ENCODE measurements around the gene RPL29. TPM values are rescaled to one million over a fixed set of nuclear protein-coding genes. Genes with fewer than 3 reads are reported as not detected.

The RPL29 gene
- total and polyA plus RNA-seq, 5 donors from 2014 or later: 1,128 to 1,661 (median 1,243) TPM

DNA sequence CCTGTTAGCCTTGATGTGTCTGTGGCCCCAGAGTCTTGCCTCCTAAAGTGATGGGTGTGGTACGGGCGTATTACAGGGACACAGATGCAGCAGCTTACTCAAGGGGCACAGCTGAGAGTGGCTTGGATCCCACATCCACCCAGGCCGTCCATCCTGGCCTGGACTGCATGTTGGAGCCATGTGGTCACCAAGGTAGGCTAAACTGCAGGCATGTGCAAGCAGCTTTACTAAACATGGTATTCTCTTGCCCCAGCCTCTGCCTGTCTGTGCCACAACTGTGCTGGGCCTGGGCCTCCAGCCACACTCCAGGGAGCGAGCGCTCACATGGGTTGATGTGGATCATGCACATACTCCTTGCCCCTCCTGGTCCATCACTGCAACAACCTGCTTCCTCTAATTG, 46.6 kb downstream of the RPL29 start:
- DNase-seq (no peak), ATAC-seq (ENCODE audit: low read depth in 2 of 2) (no peak)
- no peak overlapping the region for H3K4me3 Mint-ChIP-seq
- Histone ChIP-seq H3K27ac (ENCODE audit: insufficient read depth, low read length, poor library complexity, severe bottlenecking) (no peak overlapping the region), H3K4me1 (ENCODE audit: control insufficient read depth, insufficient read depth, low read length, poor library complexity, severe bottlenecking) (no peaks in the 10 kb centered on the region), H3K36me3 (ENCODE audit: control insufficient read depth, insufficient read depth, low read length) (no peaks in the 10 kb centered on the region), H3K4me3 (ENCODE audit: low read depth, low read length) (no peak overlapping the region), H3K9me3 (ENCODE audit: control insufficient read depth in 2 of 2, low read length in 2 of 2) (no peaks in the 10 kb centered on the region), H3K27me3 (ENCODE audit: control insufficient read depth, insufficient read depth, low read length) (peaks cover 6% of the 10 kb centered on the region)
- peaks cover 0 to 2% (median 0%) of the 10 kb centered on the region in 7 donors for H3K9me3 Mint-ChIP-seq
- H3K27me3 Mint-ChIP-seq: peaks cover 17% of the 10 kb centered on the region
- H3K4me1 Mint-ChIP-seq: peaks cover 0 to 4% (median 2%) of the 10 kb centered on the region in 4 donors
- H3K27ac Mint-ChIP-seq: no peak overlapping the region
- H3K36me3 Mint-ChIP-seq: peaks cover 7% of the 10 kb centered on the region

DNA sequence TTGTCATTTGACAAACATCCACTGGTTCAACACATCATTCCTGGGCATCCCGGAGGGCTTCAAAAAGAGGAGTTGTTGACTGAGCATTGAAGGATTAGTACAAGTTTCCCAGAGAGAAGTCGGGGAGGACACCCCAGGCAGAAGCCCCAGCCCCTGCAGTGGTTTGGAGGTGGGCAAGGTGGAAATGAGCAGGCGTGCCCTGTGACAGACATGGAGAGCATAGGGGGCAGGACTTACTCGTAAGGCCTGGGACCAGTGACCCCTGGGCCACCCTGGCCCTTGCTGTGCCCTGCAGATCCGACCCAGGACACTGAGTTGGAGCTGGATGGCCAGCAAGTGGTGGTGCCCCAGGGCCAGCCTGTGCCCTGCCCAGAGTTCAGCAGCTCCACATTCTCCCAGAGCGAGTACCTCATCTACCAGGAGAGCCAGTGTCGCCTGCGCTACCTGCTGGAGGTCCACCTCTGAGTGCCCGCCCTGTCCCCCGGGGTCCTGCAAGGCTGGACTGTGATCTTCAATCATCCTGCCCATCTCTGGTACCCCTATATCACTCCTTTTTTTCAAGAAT, 47.6 kb downstream of the RPL29 start:
- ATAC-seq (ENCODE audit: low read depth in 2 of 2) (no peak), DNase-seq (no peak)
- Histone ChIP-seq H3K4me1 (ENCODE audit: control insufficient read depth, insufficient read depth, low read length, poor library complexity, severe bottlenecking) (peaks cover 3% of the 10 kb centered on the region), H3K27me3 (ENCODE audit: control insufficient read depth, insufficient read depth, low read length) (no peaks in the 10 kb centered on the region), H3K36me3 (ENCODE audit: control insufficient read depth, insufficient read depth, low read length) (no peaks in the 10 kb centered on the region), H3K4me3 (ENCODE audit: low read depth, low read length) (no peak overlapping the region), H3K27ac (ENCODE audit: insufficient read depth, low read length, poor library complexity, severe bottlenecking) (no peak overlapping the region), H3K9me3 (ENCODE audit: control insufficient read depth in 2 of 2, low read length in 2 of 2) (no peaks in the 10 kb centered on the region)
- Mint-ChIP-seq H3K9me3 (no peaks in the 10 kb centered on the region), H3K36me3 (peaks cover 7% of the 10 kb centered on the region), H3K27ac (no peak overlapping the region), H3K4me3 (no peak overlapping the region), H3K27me3 (peaks cover 7% of the 10 kb centered on the region), H3K4me1 (peaks cover 0 to 4% (median 2%) of the 10 kb centered on the region in 4 donors)

DNA sequence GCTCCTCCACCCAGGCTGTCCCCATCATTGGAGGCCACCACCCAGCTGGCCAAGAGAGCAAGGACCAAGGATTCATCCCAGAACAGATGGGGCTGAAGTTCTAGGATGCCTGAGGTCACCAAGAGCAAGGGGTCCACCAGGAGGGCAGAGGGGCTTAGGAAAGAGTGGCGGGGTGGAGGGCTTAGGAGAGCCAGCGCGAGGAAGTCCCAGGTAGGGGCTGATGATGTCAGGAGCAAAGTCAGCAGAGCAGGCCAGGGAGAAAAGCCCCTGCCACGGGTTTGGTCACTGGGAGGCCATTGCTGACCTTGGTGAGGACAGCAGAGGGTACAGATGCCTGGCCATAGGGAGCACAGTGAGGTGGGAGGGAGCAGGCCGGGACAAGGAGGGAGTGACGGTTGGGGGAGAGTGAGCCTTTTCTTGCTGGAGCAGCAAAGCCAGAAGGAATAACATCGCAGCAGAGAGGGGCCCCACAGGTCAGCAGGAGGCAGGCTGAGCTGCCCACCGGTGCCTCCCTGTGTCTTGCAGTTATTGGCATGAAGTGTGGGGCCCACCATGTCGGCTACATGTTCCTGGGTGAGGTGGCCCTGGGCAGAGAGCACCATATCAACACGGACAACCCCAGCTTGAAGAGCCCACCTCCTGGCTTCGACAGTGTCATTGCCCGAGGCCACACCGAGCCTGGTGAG, 48.3 kb downstream of the RPL29 start:
- no peak for ATAC-seq (ENCODE audit: low read depth in 2 of 2)
- DNase-seq: no peak
- H3K27me3 ChIP-seq (ENCODE audit: control insufficient read depth, insufficient read depth, low read length): no peaks in the 10 kb centered on the region

DNA sequence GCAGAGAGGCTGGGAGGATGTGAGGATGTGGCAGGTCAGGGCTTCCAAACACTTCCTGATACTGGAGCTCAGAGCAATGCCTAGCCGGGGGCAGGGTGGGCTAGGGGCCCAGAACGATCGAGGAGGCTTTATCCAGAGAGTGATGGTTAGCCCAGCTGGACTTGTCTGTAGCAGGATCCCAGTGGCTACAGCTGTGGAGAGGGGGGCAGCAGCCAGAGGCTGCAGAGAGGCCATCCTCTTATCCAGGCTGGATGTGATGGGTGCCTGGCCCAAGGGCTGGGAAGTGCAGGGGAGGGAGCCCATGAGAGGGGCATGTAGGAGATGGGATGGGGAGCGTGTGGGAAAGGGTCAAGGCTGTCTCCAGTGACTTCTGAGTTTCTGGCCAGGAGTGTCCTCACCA, 48.9 kb downstream of the RPL29 start:
- H3K4me3 Mint-ChIP-seq: no peak overlapping the region
- H3K27ac ChIP-seq (ENCODE audit: insufficient read depth, low read length, poor library complexity, severe bottlenecking): no peak overlapping the region
- peaks cover 0 to 16% (median 8%) of the 10 kb centered on the region in 4 donors for H3K4me1 Mint-ChIP-seq
- no peak overlapping the region for H3K4me3 ChIP-seq (ENCODE audit: low read depth, low read length)
- no peaks in the 10 kb centered on the region for H3K27me3 ChIP-seq (ENCODE audit: control insufficient read depth, insufficient read depth, low read length)
- ATAC-seq (ENCODE audit: low read depth in 2 of 2): no peak
- H3K36me3 ChIP-seq (ENCODE audit: control insufficient read depth, insufficient read depth, low read length): no peaks in the 10 kb centered on the region
- H3K9me3 ChIP-seq (ENCODE audit: control insufficient read depth in 2 of 2, low read length in 2 of 2): no peaks in the 10 kb centered on the region
- no peaks in the 10 kb centered on the region for H3K9me3 Mint-ChIP-seq
- H3K27me3 Mint-ChIP-seq: peaks cover 4% of the 10 kb centered on the region
- H3K36me3 Mint-ChIP-seq: peaks cover 7% of the 10 kb centered on the region
- no peak for DNase-seq
- H3K27ac Mint-ChIP-seq: peak overlapping the region in 1 of 3 donors; percentile 75
- H3K4me1 ChIP-seq (ENCODE audit: control insufficient read depth, insufficient read depth, low read length, poor library complexity, severe bottlenecking): peaks cover 13% of the 10 kb centered on the region

More for the DNA sequence above, 48.3 kb downstream of the RPL29 start:
- H3K36me3 ChIP-seq (ENCODE audit: control insufficient read depth, insufficient read depth, low read length): no peaks in the 10 kb centered on the region
- H3K4me1 ChIP-seq (ENCODE audit: control insufficient read depth, insufficient read depth, low read length, poor library complexity, severe bottlenecking): peaks cover 11% of the 10 kb centered on the region
- Mint-ChIP-seq H3K4me1 (peaks cover 0 to 11% (median 5%) of the 10 kb centered on the region in 4 donors), H3K4me3 (no peak overlapping the region), H3K36me3 (peaks cover 7% of the 10 kb centered on the region), H3K27me3 (peaks cover 4% of the 10 kb centered on the region), H3K9me3 (no peaks in the 10 kb centered on the region), H3K27ac (no peak overlapping the region)
- no peaks in the 10 kb centered on the region for H3K9me3 ChIP-seq (ENCODE audit: control insufficient read depth in 2 of 2, low read length in 2 of 2)
- H3K27ac ChIP-seq (ENCODE audit: insufficient read depth, low read length, poor library complexity, severe bottlenecking): no peak overlapping the region
- H3K4me3 ChIP-seq (ENCODE audit: low read depth, low read length): no peak overlapping the region

DNA sequence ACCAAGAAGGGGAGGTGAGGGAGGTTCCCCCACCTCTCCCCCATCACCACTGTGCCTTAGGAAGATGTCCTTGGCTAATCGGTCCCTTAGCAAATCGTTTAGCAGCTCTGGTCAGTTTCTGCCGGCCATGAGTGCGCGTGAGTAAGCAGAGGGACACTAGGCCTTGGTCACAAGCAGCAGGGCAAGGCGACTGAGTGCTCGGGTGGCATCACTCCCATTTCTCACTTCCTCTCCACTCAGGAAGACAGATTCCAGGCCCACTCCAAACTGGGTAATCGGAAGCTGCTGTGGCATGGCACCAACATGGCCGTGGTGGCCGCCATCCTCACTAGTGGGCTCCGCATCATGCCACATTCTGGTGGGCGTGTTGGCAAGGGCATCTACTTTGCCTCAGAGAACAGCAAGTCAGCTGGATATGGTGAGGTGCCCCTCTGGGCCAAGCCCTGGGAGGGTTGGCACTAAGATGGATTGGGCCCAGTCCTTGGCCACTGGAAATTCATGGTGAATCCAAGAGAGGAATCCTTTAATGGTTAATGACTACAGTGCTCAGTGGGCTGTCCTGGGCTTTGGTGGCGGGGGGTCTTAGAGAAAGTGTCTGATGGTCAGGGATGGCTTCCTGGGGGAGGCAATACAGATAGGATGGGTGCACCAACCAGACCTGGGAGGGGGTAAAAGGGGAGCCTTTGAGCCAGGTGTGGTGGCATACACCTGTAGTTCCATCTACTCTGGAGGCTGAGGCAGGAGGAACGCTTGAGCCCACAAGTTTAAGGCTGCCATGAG, 49.6 kb downstream of the RPL29 start:
- Mint-ChIP-seq H3K4me1 (peaks cover 0 to 23% (median 10%) of the 10 kb centered on the region in 4 donors), H3K9me3 (no peaks in the 10 kb centered on the region), H3K27ac (peak overlapping the region in 1 of 3 donors; percentile 75), H3K36me3 (peaks cover 7% of the 10 kb centered on the region), H3K4me3 (peak overlapping the region in 1 of 4 donors; percentile 66), H3K27me3 (peaks cover 4% of the 10 kb centered on the region)
- Histone ChIP-seq H3K4me1 (ENCODE audit: control insufficient read depth, insufficient read depth, low read length, poor library complexity, severe bottlenecking) (peaks cover 18% of the 10 kb centered on the region), H3K27ac (ENCODE audit: insufficient read depth, low read length, poor library complexity, severe bottlenecking) (no peak overlapping the region), H3K27me3 (ENCODE audit: control insufficient read depth, insufficient read depth, low read length) (no peaks in the 10 kb centered on the region), H3K9me3 (ENCODE audit: control insufficient read depth in 2 of 2, low read length in 2 of 2) (no peaks in the 10 kb centered on the region), H3K36me3 (ENCODE audit: control insufficient read depth, insufficient read depth, low read length) (no peaks in the 10 kb centered on the region), H3K4me3 (ENCODE audit: low read depth, low read length) (no peak overlapping the region)
- DNase-seq (no peak), ATAC-seq (ENCODE audit: low read depth in 2 of 2) (no peak)

DNA sequence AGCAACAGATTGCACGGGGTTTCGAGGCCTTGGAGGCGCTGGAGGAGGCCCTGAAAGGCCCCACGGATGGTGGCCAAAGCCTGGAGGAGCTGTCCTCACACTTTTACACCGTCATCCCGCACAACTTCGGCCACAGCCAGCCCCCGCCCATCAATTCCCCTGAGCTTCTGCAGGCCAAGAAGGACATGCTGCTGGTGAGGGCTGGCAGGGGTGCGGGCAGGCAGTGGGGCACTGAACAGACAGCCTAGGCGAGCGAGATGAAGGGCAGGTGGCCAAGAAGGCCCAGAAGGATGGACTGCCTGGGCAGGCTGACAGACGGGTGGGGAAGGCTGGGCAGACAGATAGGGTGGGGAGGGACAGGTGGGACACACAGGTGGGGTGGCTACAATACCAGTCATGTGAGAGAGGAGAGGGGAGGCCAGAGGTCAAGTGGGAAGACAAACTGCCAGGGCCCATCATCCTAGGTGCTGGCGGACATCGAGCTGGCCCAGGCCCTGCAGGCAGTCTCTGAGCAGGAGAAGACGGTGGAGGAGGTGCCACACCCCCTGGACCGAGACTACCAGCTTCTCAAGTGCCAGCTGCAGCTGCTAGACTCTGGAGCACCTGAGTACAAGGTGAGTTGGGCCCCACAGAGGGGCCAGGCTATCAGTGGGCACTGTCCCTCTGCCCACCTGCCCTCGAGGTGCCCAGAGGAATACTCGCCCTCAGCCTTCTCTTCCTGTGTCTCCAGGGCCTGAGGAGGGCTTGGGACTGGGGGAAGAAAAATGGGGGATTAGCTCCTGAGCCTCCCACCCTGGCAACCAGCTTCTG, 50.5 kb downstream of the RPL29 start:
- H3K27ac Mint-ChIP-seq: no peak overlapping the region
- peak overlapping the region in 1 of 4 donors; percentile 66 for H3K4me3 Mint-ChIP-seq
- peaks cover 27% of the 10 kb centered on the region for H3K4me1 ChIP-seq (ENCODE audit: control insufficient read depth, insufficient read depth, low read length, poor library complexity, severe bottlenecking)
- H3K36me3 Mint-ChIP-seq: peaks cover 7% of the 10 kb centered on the region
- no peak overlapping the region for H3K4me3 ChIP-seq (ENCODE audit: low read depth, low read length)
- no peak for ATAC-seq (ENCODE audit: low read depth in 2 of 2)
- H3K27ac ChIP-seq (ENCODE audit: insufficient read depth, low read length, poor library complexity, severe bottlenecking): no peak overlapping the region
- peaks cover 4% of the 10 kb centered on the region for H3K27me3 Mint-ChIP-seq
- H3K36me3 ChIP-seq (ENCODE audit: control insufficient read depth, insufficient read depth, low read length): no peaks in the 10 kb centered on the region
- DNase-seq: no peak
- no peaks in the 10 kb centered on the region for H3K9me3 ChIP-seq (ENCODE audit: control insufficient read depth in 2 of 2, low read length in 2 of 2)
- H3K9me3 Mint-ChIP-seq: no peaks in the 10 kb centered on the region
- H3K27me3 ChIP-seq (ENCODE audit: control insufficient read depth, insufficient read depth, low read length): no peaks in the 10 kb centered on the region
- H3K4me1 Mint-ChIP-seq: peaks cover 0 to 30% (median 18%) of the 10 kb centered on the region in 4 donors

DNA sequence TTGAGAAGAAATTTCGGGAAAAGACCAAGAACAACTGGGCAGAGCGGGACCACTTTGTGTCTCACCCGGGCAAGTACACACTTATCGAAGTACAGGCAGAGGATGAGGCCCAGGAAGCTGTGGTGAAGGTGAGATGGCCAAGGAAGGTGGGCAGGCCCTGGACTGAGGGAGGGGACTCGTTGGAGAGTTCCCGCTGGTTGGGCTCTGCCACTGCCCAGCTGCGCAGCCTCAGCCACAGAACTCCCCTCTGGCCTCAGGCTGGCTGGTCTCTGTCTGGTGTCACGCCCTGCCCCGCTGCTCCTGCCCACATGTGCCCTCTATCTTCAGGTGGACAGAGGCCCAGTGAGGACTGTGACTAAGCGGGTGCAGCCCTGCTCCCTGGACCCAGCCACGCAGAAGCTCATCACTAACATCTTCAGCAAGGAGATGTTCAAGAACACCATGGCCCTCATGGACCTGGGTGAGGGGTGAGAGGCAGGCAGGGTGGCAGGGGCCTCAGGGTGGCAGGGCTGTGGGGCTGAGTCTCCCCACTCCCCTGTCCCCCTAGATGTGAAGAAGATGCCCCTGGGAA, 51.2 kb downstream of the RPL29 start:
- peaks cover 0 to 37% (median 21%) of the 10 kb centered on the region in 4 donors for H3K4me1 Mint-ChIP-seq
- H3K27ac Mint-ChIP-seq: peak overlapping the region in 1 of 3 donors; percentile 81
- no peaks in the 10 kb centered on the region for H3K9me3 Mint-ChIP-seq
- Histone ChIP-seq H3K4me1 (ENCODE audit: control insufficient read depth, insufficient read depth, low read length, poor library complexity, severe bottlenecking) (peaks cover 30% of the 10 kb centered on the region), H3K27ac (ENCODE audit: insufficient read depth, low read length, poor library complexity, severe bottlenecking) (no peak overlapping the region), H3K27me3 (ENCODE audit: control insufficient read depth, insufficient read depth, low read length) (no peaks in the 10 kb centered on the region), H3K36me3 (ENCODE audit: control insufficient read depth, insufficient read depth, low read length) (no peaks in the 10 kb centered on the region), H3K9me3 (ENCODE audit: control insufficient read depth in 2 of 2, low read length in 2 of 2) (no peaks in the 10 kb centered on the region), H3K4me3 (ENCODE audit: low read depth, low read length) (no peak overlapping the region)
- peaks cover 4% of the 10 kb centered on the region for H3K27me3 Mint-ChIP-seq
- peaks cover 7% of the 10 kb centered on the region for H3K36me3 Mint-ChIP-seq
- ATAC-seq (ENCODE audit: low read depth in 2 of 2): no peak
- DNase-seq: no peak
- peak overlapping the region in 1 of 4 donors; percentile 48 for H3K4me3 Mint-ChIP-seq
